Adrenal gland (tissue), 5 donors: ENCODE measurements around the gene ANAPC1.
A peak's percentile ranks its signal among the peaks of the same experiment; 100 is the strongest.

ENCODE experiments used
- CTCF ChIP-seq, 6 experiments: fragments of 450-650 bp in 4 of 6; fragments of 200-600 bp in 2 of 6; sonication (generic) in 1 of 6; IDR thresholded peaks; 1 replicate in 5 of 6; 2 replicates in 1 of 6; pipeline versions ENCODE4 v1.5.1 to v1.8.0; 2016 to 2021; ENCODE audit warnings: antibody characterized with exemption in 6 of 6, mild to moderate bottlenecking in 2 of 6, moderate library complexity in 1 of 6
- POLR2A ChIP-seq, 2 donors: fragments of 450-650 bp; IDR thresholded peaks; one replicate each; pipeline ENCODE4 v1.6.1; 2017; ENCODE audit warnings: antibody characterized with exemption in 2 of 2, mild to moderate bottlenecking in 2 of 2, moderate library complexity in 1 of 2
- donor health status: DM: no; HTN: no; CAD: no.

GRCh38 chr2:111897924-111898702 lies 14.1 kb upstream of the ANAPC1 start, which contains the start of gene MERTK:
- TF ChIP-seq CTCF (IDR thresholded peaks at IDR 0.05): peak; percentile 10 to 55 (median 42)
- TF ChIP-seq POLR2A (IDR thresholded peaks at IDR 0.05): peak; percentile 94 to 96
